ENCODE data around the gene PDE10A.

GRCh38 chr6:165508321-165508869 lies 154.6 kb downstream of the PDE10A start:
- TF ChIP-seq CTCF (conservative IDR thresholded peaks at IDR 0.05 in 1 of 2, IDR thresholded peaks at IDR 0.05 in 1 of 2; ENCODE audit: extremely low read depth in 1 of 2, insufficient read depth in 1 of 2, low read depth in 1 of 2, low read length in 2 of 2) (no peak), EZH2 (IDR thresholded peaks at IDR 0.05; ENCODE audit: borderline replicate concordance, low read length) (no peak)
